ENCODE measurements around the gene TVP23C.

TVP23C gene

DNA sequence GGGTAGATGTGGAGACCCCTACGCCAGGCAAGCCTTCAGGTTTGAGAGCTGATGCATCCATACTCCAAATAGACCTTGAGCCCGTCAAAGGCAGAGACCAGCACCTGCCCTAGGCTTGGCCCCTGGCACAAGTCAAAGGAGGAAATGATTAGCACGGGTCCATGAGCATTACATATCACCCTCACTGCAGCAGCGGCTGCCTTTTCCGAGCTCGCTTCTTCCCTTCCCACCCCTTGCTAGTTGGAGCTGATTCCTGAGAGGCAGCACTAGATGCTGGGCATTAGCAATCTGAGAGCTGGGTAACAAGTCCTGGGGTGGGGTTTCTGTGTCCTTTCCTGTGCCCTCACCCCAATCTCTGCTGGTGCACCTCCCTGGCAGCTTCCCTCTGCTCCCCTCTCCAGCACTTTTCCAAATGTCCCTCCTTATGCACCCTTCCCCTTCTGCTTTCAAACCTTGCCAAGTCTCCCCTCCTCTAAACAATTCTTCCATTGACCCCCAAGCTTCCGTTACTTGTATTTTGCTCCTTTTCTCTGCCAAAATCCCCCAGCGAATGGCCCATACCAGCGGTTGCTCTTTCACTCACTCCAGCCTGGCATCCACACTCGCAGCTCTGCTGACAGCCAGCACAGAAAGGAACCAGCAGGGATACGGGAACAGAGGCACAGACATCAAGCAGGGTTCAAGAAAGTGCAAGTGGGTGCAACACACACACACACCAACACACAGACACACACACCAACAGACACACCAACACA, 98.9 kb downstream of the TVP23C start:
- no peak overlapping the region for H2AFZ ChIP-seq (ENCODE audit: low read length)

DNA sequence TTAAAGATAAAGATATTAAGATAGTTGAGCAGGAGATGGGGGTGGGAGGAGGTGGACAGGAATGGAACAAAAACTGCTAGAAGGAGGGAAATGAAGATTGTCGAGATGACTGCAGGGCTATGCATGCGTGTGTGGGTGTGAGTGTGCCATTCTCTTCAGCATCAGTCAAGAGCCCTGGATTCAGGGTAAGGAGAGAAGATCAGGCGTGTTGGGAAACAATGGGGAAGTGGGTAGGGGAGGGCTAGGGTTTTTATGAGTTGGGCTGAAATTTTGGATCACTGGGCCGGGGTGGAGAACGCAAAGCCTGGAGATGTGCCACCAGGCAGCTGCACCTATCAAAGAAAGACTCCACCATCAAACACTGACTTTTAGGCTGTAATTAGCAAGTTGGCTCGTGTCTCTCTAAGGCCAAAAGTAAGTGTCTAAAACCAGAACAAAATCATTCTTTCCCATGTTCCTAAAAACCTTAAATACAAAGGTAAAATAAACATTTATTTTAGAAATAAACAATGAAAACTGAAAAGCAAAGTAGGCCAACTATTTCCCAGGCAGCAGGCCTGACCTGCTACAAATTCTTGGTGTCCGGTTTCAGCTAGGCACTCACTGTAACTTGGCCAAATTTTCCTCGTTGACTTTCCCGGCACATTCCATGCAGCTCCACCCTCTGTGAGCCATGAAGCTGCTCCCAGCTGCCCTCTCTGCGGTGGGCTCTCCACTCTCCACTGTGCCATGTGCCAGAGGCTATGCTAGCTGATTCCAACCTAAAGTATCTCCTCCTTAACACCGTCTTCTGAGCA, 100.1 kb downstream of the TVP23C start:
- Histone ChIP-seq H3K9me2 (ENCODE audit: low read depth, low read length) (no peaks in the 10 kb centered on the region), H3K79me2 (ENCODE audit: insufficient read depth, low read length) (no peaks in the 10 kb centered on the region), H3K4me1 (ENCODE audit: insufficient read depth, low read length, severe bottlenecking) (no peaks in the 10 kb centered on the region), H4K20me1 (ENCODE audit: insufficient read depth, low read length) (no peaks in the 10 kb centered on the region), H3K4me3 (ENCODE audit: low read depth, low read length, poor library complexity, severe bottlenecking) (no peak overlapping the region), H3K27me3 (ENCODE audit: insufficient read depth, low read length) (no peaks in the 10 kb centered on the region), H2AFZ (ENCODE audit: low read length) (no peak overlapping the region), H3K9me3 (ENCODE audit: low read length) (no peaks in the 10 kb centered on the region), H3K36me3 (ENCODE audit: insufficient read depth, low read length) (no peaks in the 10 kb centered on the region), H3K4me2 (ENCODE audit: low read length) (no peak overlapping the region), H3F3A (ENCODE audit: insufficient read depth, low read length) (no peaks in the 10 kb centered on the region), H3K27ac (ENCODE audit: low read depth, low read length, poor library complexity, severe bottlenecking) (no peak overlapping the region), H3K9ac (ENCODE audit: low read length) (no peak overlapping the region)
- TF ChIP-seq, protein P1, sequence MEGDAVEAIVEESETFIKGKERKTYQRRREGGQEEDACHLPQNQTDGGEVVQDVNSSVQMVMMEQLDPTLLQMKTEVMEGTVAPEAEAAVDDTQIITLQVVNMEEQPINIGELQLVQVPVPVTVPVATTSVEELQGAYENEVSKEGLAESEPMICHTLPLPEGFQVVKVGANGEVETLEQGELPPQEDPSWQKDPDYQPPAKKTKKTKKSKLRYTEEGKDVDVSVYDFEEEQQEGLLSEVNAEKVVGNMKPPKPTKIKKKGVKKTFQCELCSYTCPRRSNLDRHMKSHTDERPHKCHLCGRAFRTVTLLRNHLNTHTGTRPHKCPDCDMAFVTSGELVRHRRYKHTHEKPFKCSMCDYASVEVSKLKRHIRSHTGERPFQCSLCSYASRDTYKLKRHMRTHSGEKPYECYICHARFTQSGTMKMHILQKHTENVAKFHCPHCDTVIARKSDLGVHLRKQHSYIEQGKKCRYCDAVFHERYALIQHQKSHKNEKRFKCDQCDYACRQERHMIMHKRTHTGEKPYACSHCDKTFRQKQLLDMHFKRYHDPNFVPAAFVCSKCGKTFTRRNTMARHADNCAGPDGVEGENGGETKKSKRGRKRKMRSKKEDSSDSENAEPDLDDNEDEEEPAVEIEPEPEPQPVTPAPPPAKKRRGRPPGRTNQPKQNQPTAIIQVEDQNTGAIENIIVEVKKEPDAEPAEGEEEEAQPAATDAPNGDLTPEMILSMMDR (IDR thresholded peaks at IDR 0.05; ENCODE audit: low read length): no peak
- TF ChIP-seq EZH2 (IDR thresholded peaks at IDR 0.05; ENCODE audit: borderline replicate concordance, low read length): no peak

More for the DNA sequence above, 98.9 kb downstream of the TVP23C start:
- H3F3A ChIP-seq (ENCODE audit: insufficient read depth, low read length): no peaks in the 10 kb centered on the region
- no peaks in the 10 kb centered on the region for H3K27me3 ChIP-seq (ENCODE audit: insufficient read depth, low read length)
- H3K4me2 ChIP-seq (ENCODE audit: low read length): no peak overlapping the region
- H3K9me3 ChIP-seq (ENCODE audit: low read length): no peaks in the 10 kb centered on the region
- H3K4me3 ChIP-seq (ENCODE audit: low read depth, low read length, poor library complexity, severe bottlenecking): no peak overlapping the region
- H3K27ac ChIP-seq (ENCODE audit: low read depth, low read length, poor library complexity, severe bottlenecking): no peak overlapping the region
- H3K36me3 ChIP-seq (ENCODE audit: insufficient read depth, low read length): no peaks in the 10 kb centered on the region
- no peaks in the 10 kb centered on the region for H3K79me2 ChIP-seq (ENCODE audit: insufficient read depth, low read length)
- no peaks in the 10 kb centered on the region for H4K20me1 ChIP-seq (ENCODE audit: insufficient read depth, low read length)
- H3K4me1 ChIP-seq (ENCODE audit: insufficient read depth, low read length, severe bottlenecking): no peaks in the 10 kb centered on the region
- no peaks in the 10 kb centered on the region for H3K9me2 ChIP-seq (ENCODE audit: low read depth, low read length)
- H3K9ac ChIP-seq (ENCODE audit: low read length): no peak overlapping the region
- no peak for TF ChIP-seq EZH2 (IDR thresholded peaks at IDR 0.05; ENCODE audit: borderline replicate concordance, low read length)
- TF ChIP-seq, protein P1 (IDR thresholded peaks at IDR 0.05; ENCODE audit: low read length): no peak

DNA sequence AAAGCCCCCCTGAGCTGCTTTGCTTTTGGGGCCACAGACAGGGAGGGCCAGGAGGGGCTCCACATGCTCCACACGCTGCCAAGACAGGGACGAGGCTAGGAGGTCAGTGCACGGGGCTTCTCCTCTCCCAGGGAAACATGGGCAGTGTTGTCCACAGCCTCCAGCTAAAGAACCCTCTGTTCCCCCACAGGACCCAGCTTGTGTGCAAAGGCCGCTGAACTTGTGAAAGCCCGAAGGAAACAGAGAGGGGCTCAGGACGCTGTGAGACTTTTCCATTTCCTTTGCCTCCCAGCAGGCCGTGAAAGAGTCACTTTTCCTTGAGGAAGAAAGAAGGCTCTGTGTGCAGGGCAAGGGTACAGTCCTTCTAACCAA, 105.6 kb downstream of the TVP23C start:
- no peak overlapping the region for H3K27ac ChIP-seq (ENCODE audit: low read depth, low read length, poor library complexity, severe bottlenecking)

More for the DNA sequence above, 105.6 kb downstream of the TVP23C start:
- Histone ChIP-seq H3K4me3 (ENCODE audit: low read depth, low read length, poor library complexity, severe bottlenecking) (no peak overlapping the region), H4K20me1 (ENCODE audit: insufficient read depth, low read length) (no peaks in the 10 kb centered on the region), H3K9me2 (ENCODE audit: low read depth, low read length) (no peaks in the 10 kb centered on the region), H3K9ac (ENCODE audit: low read length) (no peak overlapping the region), H3K4me1 (ENCODE audit: insufficient read depth, low read length, severe bottlenecking) (no peaks in the 10 kb centered on the region), H3K79me2 (ENCODE audit: insufficient read depth, low read length) (no peaks in the 10 kb centered on the region), H3K9me3 (ENCODE audit: low read length) (no peaks in the 10 kb centered on the region), H3K36me3 (ENCODE audit: insufficient read depth, low read length) (no peaks in the 10 kb centered on the region), H3K4me2 (ENCODE audit: low read length) (no peak overlapping the region), H3K27me3 (ENCODE audit: insufficient read depth, low read length) (no peaks in the 10 kb centered on the region), H2AFZ (ENCODE audit: low read length) (no peak overlapping the region), H3F3A (ENCODE audit: insufficient read depth, low read length) (no peaks in the 10 kb centered on the region)
- TF ChIP-seq EZH2 (IDR thresholded peaks at IDR 0.05; ENCODE audit: borderline replicate concordance, low read length): no peak
- TF ChIP-seq, protein P1 (IDR thresholded peaks at IDR 0.05; ENCODE audit: low read length): no peak
